Trophoblast cell (in vitro differentiated cells and primary cell): ENCODE measurements around the gene TMEM61.

Experiments used
- DNase-seq, 2 donors: peaks; one replicate each; pipeline ENCODE4 v3.0.0-alpha.2; 2016
- H2AFZ ChIP-seq: 2 replicates; pipeline ENCODE4 v1.6.1; 2013; ENCODE audit warnings: low read length, moderate library complexity, mild to moderate bottlenecking; ENCODE audit not compliant: insufficient read depth, poor library complexity
- H2AK5ac ChIP-seq: 2 replicates; pipeline ENCODE4 v1.6.1; 2013; ENCODE audit warnings: mild to moderate bottlenecking, low read length
- H2BK120ac ChIP-seq: 2 replicates; pipeline ENCODE4 v1.6.1; 2013; ENCODE audit warnings: low read length, mild to moderate bottlenecking, moderate library complexity; ENCODE audit not compliant: insufficient read depth, poor library complexity
- H2BK12ac ChIP-seq: 2 replicates; pipeline ENCODE4 v1.6.1; 2013; ENCODE audit warnings: mild to moderate bottlenecking, low read length, moderate library complexity
- H2BK5ac ChIP-seq: 2 replicates; pipeline ENCODE4 v1.6.1; 2013; ENCODE audit warnings: low read length, low read depth, moderate library complexity, mild to moderate bottlenecking; ENCODE audit not compliant: poor library complexity
- H3K14ac ChIP-seq: 2 replicates; pipeline ENCODE4 v1.6.1; 2013; ENCODE audit warnings: mild to moderate bottlenecking, low read length
- H3K18ac ChIP-seq: 2 replicates; pipeline ENCODE4 v1.6.1; 2013; ENCODE audit warnings: mild to moderate bottlenecking, low read length
- H3K23ac ChIP-seq: 2 replicates; pipeline ENCODE4 v1.6.1; 2013; ENCODE audit warnings: low read length
- H3K27ac ChIP-seq: 2 replicates; pipeline ENCODE4 v1.5.1; 2013; ENCODE audit warnings: low read depth, mild to moderate bottlenecking, inconsistent platforms, low read length, moderate library complexity
- H3K27me3 ChIP-seq: 2 replicates; pipeline ENCODE4 v1.6.1; 2013; ENCODE audit warnings: inconsistent platforms, mild to moderate bottlenecking, low read length, moderate library complexity; ENCODE audit not compliant: insufficient read depth
- H3K36me3 ChIP-seq, 2 experiments: 1 replicate in 1 of 2; 2 replicates in 1 of 2; pipeline ENCODE4 v1.6.1; 2013; ENCODE audit warnings: low read length in 2 of 2, mild to moderate bottlenecking in 2 of 2, moderate library complexity in 1 of 2; ENCODE audit not compliant: insufficient read depth in 2 of 2, control insufficient read depth in 1 of 2
- H3K4ac ChIP-seq: 2 replicates; pipeline ENCODE4 v1.6.1; 2013; ENCODE audit warnings: low read depth, mild to moderate bottlenecking, low read length, moderate library complexity
- H3K4me1 ChIP-seq, 2 experiments: 1 replicate in 1 of 2; 2 replicates in 1 of 2; pipeline ENCODE4 v1.6.1; 2013; ENCODE audit warnings: low read length in 2 of 2, mild to moderate bottlenecking in 2 of 2, moderate library complexity in 1 of 2; ENCODE audit not compliant: insufficient read depth in 2 of 2, control insufficient read depth in 1 of 2
- H3K4me2 ChIP-seq: 2 replicates; pipeline ENCODE4 v1.6.1; 2013; ENCODE audit warnings: inconsistent platforms, mild to moderate bottlenecking, low read length, moderate library complexity
- H3K4me3 ChIP-seq: 2 replicates; pipeline ENCODE4 v1.5.1; 2013; ENCODE audit warnings: mild to moderate bottlenecking, low read depth, low read length, inconsistent platforms
- H3K79me1 ChIP-seq: one replicate; pipeline ENCODE4 v1.6.1; 2013; ENCODE audit warnings: low read length
- H3K79me2 ChIP-seq: 2 replicates; pipeline ENCODE4 v1.6.1; 2013; ENCODE audit warnings: low read length, mild to moderate bottlenecking; ENCODE audit not compliant: control insufficient read depth, insufficient read depth, poor library complexity
- H3K9ac ChIP-seq: 2 replicates; pipeline ENCODE4 v1.6.1; 2013; ENCODE audit warnings: mild to moderate bottlenecking, low read length
- H3K9me3 ChIP-seq: 2 replicates; pipeline ENCODE4 v1.6.1; 2013; ENCODE audit warnings: low read depth, mild to moderate bottlenecking, control low read depth, inconsistent platforms, low read length; ENCODE audit not compliant: insufficient read depth
- H4K12ac ChIP-seq: 2 replicates; pipeline ENCODE4 v1.6.1; 2013; ENCODE audit warnings: low read depth, mild to moderate bottlenecking, low read length, moderate library complexity
- H4K8ac ChIP-seq: 2 replicates; pipeline ENCODE4 v1.6.1; 2013; ENCODE audit warnings: low read depth, mild to moderate bottlenecking, low read length, moderate library complexity
- H4K91ac ChIP-seq: one replicate; pipeline ENCODE4 v1.6.1; 2013; ENCODE audit warnings: low read depth, mild to moderate bottlenecking, low read length, moderate library complexity
- WGBS: extraction: QIAGEN DNeasy Blood & Tissue Kit; methylation state at CpG from one replicate; pipeline ENCODE4 v1.1.7; 2013; ENCODE audit warnings: missing lambda C conversion rate; ENCODE audit not compliant: insufficient read length, insufficient coverage; ENCODE audit errors: extremely low coverage; 5-methylcytosine and 5-hydroxymethylcytosine counted together

The TMEM61 gene

DNA sequence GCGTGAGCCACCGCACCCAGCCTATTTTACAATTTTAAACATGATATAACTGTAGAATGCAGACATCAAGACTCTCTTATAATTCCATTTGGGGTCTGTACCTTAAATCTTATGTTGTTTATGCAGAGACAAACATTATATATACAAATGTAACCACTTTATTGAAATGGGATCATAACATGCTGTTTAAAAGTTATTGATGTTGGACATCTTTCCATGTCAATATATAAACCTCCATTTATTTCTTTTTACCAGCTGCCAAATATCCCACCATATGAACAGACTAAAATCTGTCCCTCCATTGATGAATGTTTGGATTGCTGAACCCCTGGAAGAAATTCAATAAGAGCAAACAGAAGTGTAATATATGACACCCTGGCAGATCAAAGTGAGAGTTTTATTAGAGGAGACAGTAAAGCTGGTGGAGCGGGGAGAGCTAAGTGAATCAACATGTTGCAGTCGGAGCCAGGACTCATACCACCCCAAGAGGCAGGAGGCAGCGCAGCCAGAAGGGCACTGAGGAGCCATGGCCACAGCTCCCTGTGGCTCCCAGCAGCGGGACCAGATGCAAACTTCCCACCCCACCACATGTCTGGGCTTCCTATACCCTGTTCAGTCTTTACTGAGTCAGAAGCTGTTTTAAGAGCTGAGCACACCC, 54.2 kb downstream of the TMEM61 start:
- H2BK120ac ChIP-seq = no peak overlapping the region
- no peak overlapping the region for H4K8ac ChIP-seq
- no peaks in the 10 kb centered on the region for H3K79me2 ChIP-seq
- no peak overlapping the region for H3K14ac ChIP-seq
- H3K18ac ChIP-seq = no peak overlapping the region
- no peaks in the 10 kb centered on the region for H3K36me3 ChIP-seq
- no peaks in the 10 kb centered on the region for H3K9me3 ChIP-seq
- H3K27ac ChIP-seq = no peak overlapping the region
- no peak overlapping the region for H4K91ac ChIP-seq
- no peak overlapping the region for H2AK5ac ChIP-seq
- DNase-seq = no peak
- peaks cover under 1 to 2% of the 10 kb centered on the region in 2 experiments for H3K4me1 ChIP-seq
- no peak overlapping the region for H4K12ac ChIP-seq
- H2BK12ac ChIP-seq = no peak overlapping the region
- H3K23ac ChIP-seq = no peak overlapping the region
- H3K4me3 ChIP-seq = no peak overlapping the region
- no peak overlapping the region for H3K4ac ChIP-seq
- no CpG with 5 or more reads among the region's 6 CpGs for WGBS
- H3K79me1 ChIP-seq = no peaks in the 10 kb centered on the region
- no peak overlapping the region for H2BK5ac ChIP-seq
- no peak overlapping the region for H3K9ac ChIP-seq
- no peak overlapping the region for H2AFZ ChIP-seq
- H3K4me2 ChIP-seq = no peak overlapping the region
- H3K27me3 ChIP-seq = peaks cover 22% of the 10 kb centered on the region

GRCh38 chr1:55035904-55036303, 55.5 kb downstream of the TMEM61 start:
- Histone ChIP-seq H3K4me1 (peaks cover 7 to 9% of the 10 kb centered on the region in 2 experiments), H2AK5ac (no peak overlapping the region), H4K91ac (no peak overlapping the region), H3K79me2 (no peaks in the 10 kb centered on the region), H3K36me3 (no peaks in the 10 kb centered on the region), H4K12ac (no peak overlapping the region), H3K9ac (no peak overlapping the region), H2BK12ac (no peak overlapping the region), H3K14ac (no peak overlapping the region), H3K27me3 (peaks cover 35% of the 10 kb centered on the region), H3K27ac (no peak overlapping the region), H3K79me1 (no peaks in the 10 kb centered on the region), H2BK5ac (no peak overlapping the region), H3K23ac (no peak overlapping the region), H4K8ac (no peak overlapping the region), H2BK120ac (no peak overlapping the region), H3K4ac (no peak overlapping the region), H3K18ac (no peak overlapping the region), H3K9me3 (peaks cover 4% of the 10 kb centered on the region), H2AFZ (no peak overlapping the region), H3K4me3 (no peak overlapping the region), H3K4me2 (no peak overlapping the region)
- WGBS = no CpG with 5 or more reads among the region's 4 CpGs
- peak in 1 of 2 donors; percentile 4 for DNase-seq

GRCh38 chr1:55037733-55038551, 57.5 kb downstream of the TMEM61 start:
- no peaks in the 10 kb centered on the region for H3K79me2 ChIP-seq
- DNase-seq = no peak
- no peak overlapping the region for H2AK5ac ChIP-seq
- H3K14ac ChIP-seq = no peak overlapping the region
- no peak overlapping the region for H3K4ac ChIP-seq
- H3K23ac ChIP-seq = no peak overlapping the region
- H3K4me3 ChIP-seq = no peak overlapping the region
- H2AFZ ChIP-seq = no peak overlapping the region
- H3K9me3 ChIP-seq = peaks cover 4% of the 10 kb centered on the region
- no CpG with 5 or more reads among the region's 8 CpGs for WGBS
- no peak overlapping the region for H3K27ac ChIP-seq
- H3K4me2 ChIP-seq = no peak overlapping the region
- H2BK5ac ChIP-seq = no peak overlapping the region
- H3K9ac ChIP-seq = no peak overlapping the region
- H2BK12ac ChIP-seq = no peak overlapping the region
- peaks cover 7 to 9% of the 10 kb centered on the region in 2 experiments for H3K4me1 ChIP-seq
- H4K12ac ChIP-seq = no peak overlapping the region
- H3K79me1 ChIP-seq = no peaks in the 10 kb centered on the region
- peaks cover 40% of the 10 kb centered on the region for H3K27me3 ChIP-seq
- H3K36me3 ChIP-seq = no peaks in the 10 kb centered on the region
- H2BK120ac ChIP-seq = no peak overlapping the region
- no peak overlapping the region for H4K91ac ChIP-seq
- H3K18ac ChIP-seq = no peak overlapping the region
- no peak overlapping the region for H4K8ac ChIP-seq

DNA sequence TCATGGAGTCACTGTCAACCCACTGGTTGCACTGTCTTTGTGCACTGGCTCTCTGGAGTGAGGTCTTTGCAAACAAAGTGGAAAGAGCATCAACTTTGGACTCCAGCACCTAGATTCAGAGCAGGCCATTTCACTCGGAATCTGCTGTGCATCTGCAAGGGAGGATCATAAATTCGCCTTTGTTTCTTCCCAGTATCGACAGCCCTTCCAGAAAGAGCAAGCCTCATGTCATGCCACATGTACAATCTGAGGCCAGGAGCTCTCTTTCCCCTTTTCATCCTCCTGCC, 58.1 kb downstream of the TMEM61 start:
- Histone ChIP-seq H2BK120ac (no peak overlapping the region), H3K79me1 (no peaks in the 10 kb centered on the region), H3K4me3 (no peak overlapping the region), H2BK5ac (no peak overlapping the region), H3K79me2 (no peaks in the 10 kb centered on the region), H3K14ac (no peak overlapping the region), H3K27ac (no peak overlapping the region), H3K18ac (no peak overlapping the region), H3K23ac (no peak overlapping the region), H3K27me3 (peaks cover 40% of the 10 kb centered on the region), H4K12ac (no peak overlapping the region), H2BK12ac (no peak overlapping the region), H3K4me2 (no peak overlapping the region), H3K9me3 (peaks cover 4% of the 10 kb centered on the region), H4K8ac (no peak overlapping the region), H4K91ac (no peak overlapping the region), H3K36me3 (no peaks in the 10 kb centered on the region), H2AK5ac (no peak overlapping the region), H3K9ac (no peak overlapping the region), H3K4ac (no peak overlapping the region), H3K4me1 (peaks cover 7 to 9% of the 10 kb centered on the region in 2 experiments), H2AFZ (no peak overlapping the region)
- DNase-seq = no peak
- WGBS = no CpG with 5 or more reads among the region's 3 CpGs
